Uterus (tissue), 2 donors: ENCODE measurements around the gene PLSCR1.

ENCODE experiments used
- POLR2A ChIP-seq, 2 donors: fragments of 450-650 bp; IDR thresholded peaks; one replicate each; pipeline ENCODE4 v1.6.1; 2016; ENCODE audit warnings: antibody characterized with exemption in 2 of 2, mild to moderate bottlenecking in 1 of 2, moderate library complexity in 1 of 2
- TF ChIP-seq, protein P1 (sequence below), 4 experiments: fragments of 200-600 bp in 2 of 4; fragments of 450-650 bp in 2 of 4; sonication (generic) in 2 of 4; IDR thresholded peaks; one replicate each; pipeline ENCODE4 v1.5.1; 2016 to 2019; ENCODE audit warnings: antibody characterized with exemption in 4 of 4, mild to moderate bottlenecking in 2 of 4, moderate library complexity in 1 of 4

DNA sequence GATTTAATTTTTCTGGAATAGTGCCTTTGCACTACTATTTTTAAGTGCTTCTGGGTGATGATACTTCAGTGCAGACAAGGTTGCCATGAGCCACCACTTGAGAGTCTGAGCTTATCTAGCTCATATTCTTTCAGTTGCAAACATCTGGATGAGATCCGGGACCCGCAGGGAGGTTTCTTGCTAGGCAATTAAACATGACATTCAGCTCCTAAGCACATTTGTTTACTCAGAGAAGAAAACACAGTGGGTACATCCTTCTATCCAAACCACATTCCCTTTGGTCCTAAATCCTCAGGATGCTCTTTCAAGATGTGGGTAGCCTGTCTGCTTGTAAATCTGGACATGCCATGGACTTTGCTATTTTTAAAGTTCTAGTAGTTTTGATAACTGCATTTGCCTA lies 12.0 kb downstream of the PLSCR1 start:
- TF ChIP-seq, protein P1, sequence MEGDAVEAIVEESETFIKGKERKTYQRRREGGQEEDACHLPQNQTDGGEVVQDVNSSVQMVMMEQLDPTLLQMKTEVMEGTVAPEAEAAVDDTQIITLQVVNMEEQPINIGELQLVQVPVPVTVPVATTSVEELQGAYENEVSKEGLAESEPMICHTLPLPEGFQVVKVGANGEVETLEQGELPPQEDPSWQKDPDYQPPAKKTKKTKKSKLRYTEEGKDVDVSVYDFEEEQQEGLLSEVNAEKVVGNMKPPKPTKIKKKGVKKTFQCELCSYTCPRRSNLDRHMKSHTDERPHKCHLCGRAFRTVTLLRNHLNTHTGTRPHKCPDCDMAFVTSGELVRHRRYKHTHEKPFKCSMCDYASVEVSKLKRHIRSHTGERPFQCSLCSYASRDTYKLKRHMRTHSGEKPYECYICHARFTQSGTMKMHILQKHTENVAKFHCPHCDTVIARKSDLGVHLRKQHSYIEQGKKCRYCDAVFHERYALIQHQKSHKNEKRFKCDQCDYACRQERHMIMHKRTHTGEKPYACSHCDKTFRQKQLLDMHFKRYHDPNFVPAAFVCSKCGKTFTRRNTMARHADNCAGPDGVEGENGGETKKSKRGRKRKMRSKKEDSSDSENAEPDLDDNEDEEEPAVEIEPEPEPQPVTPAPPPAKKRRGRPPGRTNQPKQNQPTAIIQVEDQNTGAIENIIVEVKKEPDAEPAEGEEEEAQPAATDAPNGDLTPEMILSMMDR (IDR thresholded peaks at IDR 0.05): no peak
- no peak for TF ChIP-seq POLR2A (IDR thresholded peaks at IDR 0.05)
